Measurements from ENCODE around the gene CHST2.

GRCh38 chr3:143122608-143123352 is 3.2 kb downstream of the CHST2 start:
- TF ChIP-seq REST (IDR thresholded peaks at IDR 0.05; ENCODE audit: insufficient read depth in 1 of 2, low read depth in 2 of 2, low read length in 1 of 2) (no peak), POLR2AphosphoS5 (IDR thresholded peaks at IDR 0.05; ENCODE audit: low read depth, low read length) (no peak)
